ENCODE results near the gene GPX6. TPM values are rescaled to one million over a fixed set of nuclear protein-coding genes. Genes with fewer than 3 reads are reported as not detected.
A peak's percentile ranks its signal among the peaks of the same experiment; 100 is the strongest.

The GPX6 gene
- total and polyA plus RNA-seq, 2 of the 13 experiments (the other 11 are each of a cell fraction or from before 2014, with no cell fraction given) = not detected

DNA sequence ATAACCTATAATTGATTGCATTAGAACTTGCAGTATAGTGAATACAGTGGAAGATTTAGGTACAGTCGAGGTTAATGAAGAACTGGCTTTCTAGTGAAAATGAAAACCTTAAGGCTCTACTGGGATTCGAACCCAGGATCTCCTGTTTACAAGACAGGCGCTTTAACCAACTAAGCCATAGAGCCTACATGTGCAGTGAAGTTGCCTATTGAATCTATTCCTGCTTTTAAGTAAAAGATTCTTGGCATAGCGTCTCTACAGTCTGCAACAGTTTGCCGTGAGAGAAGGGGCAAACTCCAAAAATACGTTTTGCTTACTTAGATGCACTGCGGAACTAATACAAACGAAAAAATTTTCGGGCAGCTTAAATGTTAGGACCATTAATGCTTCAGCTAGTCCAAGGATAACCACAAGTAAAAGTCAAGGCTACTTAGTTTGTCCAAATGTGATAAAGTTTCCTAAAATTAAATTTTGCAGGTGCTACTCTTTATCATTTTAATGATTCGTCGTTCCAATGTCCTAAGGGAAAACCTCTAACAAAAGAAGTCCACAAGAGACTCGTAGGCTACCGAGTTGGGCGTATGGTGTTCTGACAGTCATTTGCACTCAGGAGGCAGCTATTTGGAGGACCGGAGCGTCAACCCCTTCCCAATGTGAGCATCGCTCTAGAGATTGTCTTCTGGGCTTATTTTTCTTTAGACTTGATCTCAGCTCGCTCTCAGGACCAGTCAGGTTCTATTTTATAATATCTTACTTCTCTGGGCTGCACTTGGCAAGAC lies 41.0 kb downstream of the GPX6 start (continued):
- no peak for TF ChIP-seq POLR2AphosphoS2 (IDR thresholded peaks at IDR 0.05; ENCODE audit: low read depth, low read length)
- TF ChIP-seq MBNL3 (CRISPR knock-in tag; conservative IDR thresholded peaks at IDR 0.05) = no peak
- TF ChIP-seq MIXL1 (CRISPR knock-in tag; IDR thresholded peaks at IDR 0.05) = peak; percentile 78
- no peak for TF ChIP-seq ARID2 (CRISPR knock-in tag; IDR thresholded peaks at IDR 0.05; ENCODE audit: borderline replicate concordance)
- TF ChIP-seq ZNF234 (CRISPR knock-in tag; conservative IDR thresholded peaks at IDR 0.05) = 0 out of 2 replicates have a peak, but pooled peaks have one; percentile 38
- no peak for TF ChIP-seq ZNF776 (CRISPR knock-in tag; IDR thresholded peaks at IDR 0.05)
- TF ChIP-seq, protein P1, sequence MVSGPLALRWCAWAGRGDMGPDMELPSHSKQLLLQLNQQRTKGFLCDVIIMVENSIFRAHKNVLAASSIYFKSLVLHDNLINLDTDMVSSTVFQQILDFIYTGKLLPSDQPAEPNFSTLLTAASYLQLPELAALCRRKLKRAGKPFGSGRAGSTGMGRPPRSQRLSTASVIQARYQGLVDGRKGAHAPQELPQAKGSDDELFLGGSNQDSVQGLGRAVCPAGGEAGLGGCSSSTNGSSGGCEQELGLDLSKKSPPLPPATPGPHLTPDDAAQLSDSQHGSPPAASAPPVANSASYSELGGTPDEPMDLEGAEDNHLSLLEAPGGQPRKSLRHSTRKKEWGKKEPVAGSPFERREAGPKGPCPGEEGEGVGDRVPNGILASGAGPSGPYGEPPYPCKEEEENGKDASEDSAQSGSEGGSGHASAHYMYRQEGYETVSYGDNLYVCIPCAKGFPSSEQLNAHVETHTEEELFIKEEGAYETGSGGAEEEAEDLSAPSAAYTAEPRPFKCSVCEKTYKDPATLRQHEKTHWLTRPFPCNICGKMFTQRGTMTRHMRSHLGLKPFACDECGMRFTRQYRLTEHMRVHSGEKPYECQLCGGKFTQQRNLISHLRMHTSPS (CRISPR knock-in tag; IDR thresholded peaks at IDR 0.05; ENCODE audit: low read depth) = no peak
- no peak for TF ChIP-seq MXI1 (IDR thresholded peaks at IDR 0.05; ENCODE audit: borderline replicate concordance, low read depth, low read length)
- TF ChIP-seq RFX3 (CRISPR knock-in tag; IDR thresholded peaks at IDR 0.05) = no peak
- no peak for TF ChIP-seq ZBTB40 (IDR thresholded peaks at IDR 0.05)
- no peak for TF ChIP-seq ZBTB40 (CRISPR knock-in tag; IDR thresholded peaks at IDR 0.05)
- TF ChIP-seq, protein P2, sequence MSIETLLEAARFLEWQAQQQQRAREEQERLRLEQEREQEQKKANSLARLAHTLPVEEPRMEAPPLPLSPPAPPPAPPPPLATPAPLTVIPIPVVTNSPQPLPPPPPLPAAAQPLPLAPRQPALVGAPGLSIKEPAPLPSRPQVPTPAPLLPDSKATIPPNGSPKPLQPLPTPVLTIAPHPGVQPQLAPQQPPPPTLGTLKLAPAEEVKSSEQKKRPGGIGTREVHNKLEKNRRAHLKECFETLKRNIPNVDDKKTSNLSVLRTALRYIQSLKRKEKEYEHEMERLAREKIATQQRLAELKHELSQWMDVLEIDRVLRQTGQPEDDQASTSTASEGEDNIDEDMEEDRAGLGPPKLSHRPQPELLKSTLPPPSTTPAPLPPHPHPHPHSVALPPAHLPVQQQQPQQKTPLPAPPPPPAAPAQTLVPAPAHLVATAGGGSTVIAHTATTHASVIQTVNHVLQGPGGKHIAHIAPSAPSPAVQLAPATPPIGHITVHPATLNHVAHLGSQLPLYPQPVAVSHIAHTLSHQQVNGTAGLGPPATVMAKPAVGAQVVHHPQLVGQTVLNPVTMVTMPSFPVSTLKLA (IDR thresholded peaks at IDR 0.05) = no peak
- peak; percentile 74; the same call in 1 of the 2 replicates for TF ChIP-seq NFIC (IDR thresholded peaks at IDR 0.05; ENCODE audit: low read length)
- TF ChIP-seq CAMTA2 (CRISPR knock-in tag; IDR thresholded peaks at IDR 0.05; ENCODE audit: borderline replicate concordance) = no peak
- no peak for TF ChIP-seq ZNF749 (CRISPR knock-in tag; IDR thresholded peaks at IDR 0.05; ENCODE audit: borderline replicate concordance)
- TF ChIP-seq ZNF652 (CRISPR knock-in tag; IDR thresholded peaks at IDR 0.05; ENCODE audit: borderline replicate concordance, low read depth) = peak; percentile 37; the same call in 1 of the 2 replicates
